NT2/D1 (cell line): Measurements from ENCODE around the gene SPAG9.

ENCODE experiments used
- SUZ12 ChIP-seq: IDR thresholded peaks from 2 replicates; pipeline ENCODE4 v1.6.1; 2011; ENCODE audit not compliant: insufficient read length, insufficient read depth; ENCODE audit errors: extremely low read depth
- ZNF274 ChIP-seq: IDR thresholded peaks from 2 replicates; pipeline ENCODE4 v1.6.1; 2011; ENCODE audit warnings: mild to moderate bottlenecking, low read depth, low read length

- TF ChIP-seq SUZ12: no peak
- no peak for TF ChIP-seq ZNF274
These were observed 174.3 kb downstream of the SPAG9 start for GRCh38 chr17:50946223-50946890.
